ENCODE results near the gene SSBP4.

Gene SSBP4

DNA sequence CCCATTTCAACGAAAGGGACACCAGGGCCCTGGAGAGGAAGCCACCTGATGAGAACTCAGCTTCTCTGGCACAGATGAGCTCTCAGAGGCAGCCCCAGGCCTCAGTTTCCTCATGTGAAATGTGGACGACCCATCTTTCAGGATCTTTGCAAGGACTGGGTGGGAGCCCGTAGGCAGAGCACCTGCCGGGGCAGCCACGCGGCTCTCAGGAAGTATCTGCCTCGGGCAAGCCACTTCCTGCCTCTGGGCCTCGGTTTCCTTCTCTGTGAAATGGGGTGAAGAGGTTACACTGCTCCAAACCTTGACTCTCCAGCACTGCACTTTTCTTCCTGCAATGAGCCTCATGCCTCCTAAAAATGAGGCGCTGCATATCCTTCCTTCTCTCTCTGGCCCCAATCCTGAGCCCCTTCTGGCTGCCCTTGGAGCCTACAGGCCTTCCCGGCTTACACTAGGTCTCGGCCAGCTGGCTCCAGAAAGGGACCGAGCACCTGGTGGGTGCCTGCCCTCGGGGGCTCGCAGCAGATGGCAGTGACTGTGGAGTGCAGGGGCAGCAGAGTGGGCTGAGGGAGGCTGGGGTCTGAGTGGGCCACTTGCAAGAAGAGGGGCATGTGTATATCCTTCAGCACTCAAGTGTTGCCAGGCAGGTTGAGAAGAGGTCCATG, 3.5 kb downstream of the SSBP4 start:
- no peak for DNase-seq

DNA sequence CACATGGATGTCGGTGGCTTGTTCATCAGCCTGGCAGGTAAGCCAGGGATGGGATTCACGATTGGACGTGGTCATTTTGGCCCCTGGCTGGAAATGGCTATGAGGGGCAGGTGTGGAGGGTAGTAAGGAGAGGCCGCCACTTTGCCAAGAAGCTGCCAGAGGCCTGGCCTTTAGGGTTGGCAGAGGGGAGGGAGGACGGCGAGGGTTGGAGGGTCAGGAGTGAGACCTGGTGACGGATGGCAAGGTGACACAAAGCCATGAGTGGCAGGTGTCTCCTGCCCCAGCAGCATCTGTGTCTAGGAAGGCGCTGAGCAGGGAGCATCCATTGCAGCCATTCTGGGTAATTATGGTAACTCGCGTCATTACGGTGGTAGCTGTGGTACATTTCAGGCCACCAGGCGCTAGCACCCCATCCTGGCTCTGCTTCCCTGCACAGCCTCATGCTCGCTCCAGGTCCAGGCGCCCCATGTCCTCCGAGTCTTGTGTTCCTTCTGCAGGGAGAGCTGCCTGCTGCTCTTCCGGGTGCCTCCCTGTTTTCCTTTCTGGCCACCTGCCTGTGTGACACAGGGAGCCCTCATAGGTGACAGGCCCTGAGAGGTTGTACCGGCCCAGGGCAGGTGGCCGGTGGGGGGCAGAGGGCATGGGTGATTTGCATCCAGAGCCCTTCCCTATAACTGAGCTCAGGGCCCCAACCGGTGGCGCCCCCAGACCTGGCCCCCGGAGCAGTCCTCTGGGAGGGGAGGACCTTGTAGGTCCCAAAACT, 4.2 kb downstream of the SSBP4 start:
- DNase-seq, result no peak

DNA sequence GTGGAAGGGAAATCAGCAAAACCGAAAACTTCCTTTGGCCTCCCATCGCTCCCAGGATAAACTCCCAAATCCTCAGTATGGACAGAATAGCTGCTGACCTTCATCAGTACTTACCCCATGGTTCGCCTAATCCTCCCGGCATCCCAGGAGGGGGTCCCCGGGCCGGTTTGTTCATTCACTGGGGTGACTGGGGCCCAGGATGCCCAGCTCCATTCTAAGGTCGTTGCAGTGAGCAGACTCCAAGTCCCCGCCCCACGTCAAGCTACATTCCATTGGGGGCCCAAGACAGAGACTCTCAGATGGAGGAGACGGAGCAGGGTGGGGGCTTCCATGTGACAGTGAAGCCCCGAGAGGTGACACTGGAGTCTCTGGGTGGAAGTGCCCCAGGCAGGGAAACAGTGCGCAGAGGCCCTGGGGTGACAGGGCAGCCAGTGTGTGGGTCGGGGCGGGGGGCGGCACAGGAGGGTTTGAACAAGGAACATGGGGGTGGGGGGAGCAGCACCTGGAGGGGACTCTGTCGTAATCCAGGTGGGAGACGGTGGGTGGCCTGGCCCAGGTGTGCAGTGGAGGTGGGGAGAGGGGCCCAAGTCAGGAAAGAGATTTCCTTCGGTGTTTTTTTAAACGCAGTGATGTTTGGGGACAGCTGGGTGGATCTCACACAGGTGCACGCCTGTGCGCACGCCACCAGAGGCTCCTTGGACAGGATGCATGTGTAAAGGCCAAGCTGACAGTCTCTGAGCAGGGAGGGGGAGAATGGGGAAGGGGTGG, 5.1 kb downstream of the SSBP4 start:
- DNase-seq, result no peak

DNA sequence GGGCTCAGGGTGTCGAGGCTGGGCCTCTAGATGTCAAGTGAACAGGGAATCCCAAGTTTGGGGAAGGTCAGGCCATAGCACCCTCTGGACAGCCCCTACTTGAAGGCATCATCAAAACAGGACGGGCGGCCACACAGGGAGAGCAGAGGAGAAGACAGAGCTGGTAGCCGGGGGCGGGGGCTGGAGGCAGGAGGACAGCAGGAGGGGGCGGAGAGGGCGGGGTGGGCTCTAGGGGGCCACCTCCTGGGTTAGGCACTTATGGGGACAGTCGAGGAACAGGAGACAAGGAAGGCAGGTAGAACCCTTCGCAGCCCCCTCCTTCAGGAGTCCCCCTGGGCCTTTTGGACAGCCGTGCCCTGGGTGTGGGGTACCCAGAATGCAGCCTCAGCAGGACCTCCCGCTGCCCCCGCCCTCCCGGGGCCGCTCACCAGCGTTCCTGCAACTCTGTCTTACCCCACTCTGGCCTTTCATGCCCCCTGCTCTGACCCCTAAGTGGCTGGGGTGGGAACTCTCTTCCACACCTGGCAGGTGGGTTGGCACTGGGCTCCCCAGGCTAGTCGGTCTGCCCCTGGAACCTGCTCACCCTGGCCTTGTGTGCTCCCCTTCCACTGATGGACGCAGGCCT, 5.8 kb downstream of the SSBP4 start:
- DNase-seq, result no peak

DNA sequence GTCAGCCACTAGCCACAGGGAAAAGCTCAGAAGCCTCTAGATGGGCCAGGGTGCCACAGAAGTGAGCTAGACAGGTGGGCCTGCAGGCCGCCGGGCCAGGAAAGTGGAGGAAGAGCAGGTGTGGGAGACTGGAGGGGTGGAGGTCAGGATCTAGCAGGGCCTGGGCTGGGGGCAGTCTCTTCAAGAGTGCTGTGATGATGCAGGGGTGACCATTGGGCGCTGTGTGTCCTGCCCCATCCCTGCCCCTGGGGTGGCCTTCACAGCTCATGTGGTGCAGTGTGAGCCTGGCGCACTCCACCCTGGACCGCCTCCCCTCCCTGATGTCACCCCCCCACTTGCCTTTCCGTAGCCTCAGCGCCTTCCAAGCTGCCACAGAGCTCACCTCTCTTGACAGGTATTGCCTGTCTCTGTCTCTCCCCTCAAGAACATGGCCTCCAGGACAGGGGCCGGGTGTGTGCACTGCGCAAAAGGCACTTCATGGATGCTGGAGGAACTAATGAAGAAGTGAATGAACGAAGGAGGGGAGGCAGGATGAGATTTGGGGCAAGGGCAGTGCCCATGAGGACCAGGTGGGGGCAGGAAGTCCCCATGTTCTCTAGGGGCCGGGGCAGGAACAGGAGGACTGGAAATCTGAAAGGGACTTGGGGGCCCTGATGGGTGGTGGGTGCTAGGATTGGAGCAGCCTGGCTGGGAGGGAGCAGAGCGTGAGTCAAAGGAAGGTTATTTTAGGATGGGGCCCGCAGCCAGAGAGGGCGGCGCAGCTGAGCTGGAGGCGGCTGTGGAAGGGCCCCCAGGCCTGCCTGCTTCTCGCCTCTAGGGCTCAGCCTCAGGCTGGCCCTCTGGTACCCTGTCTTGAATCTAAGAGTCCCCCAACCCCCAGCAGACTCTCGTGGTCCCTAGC, 6.6 kb downstream of the SSBP4 start:
- DNase-seq, result no peak

DNA sequence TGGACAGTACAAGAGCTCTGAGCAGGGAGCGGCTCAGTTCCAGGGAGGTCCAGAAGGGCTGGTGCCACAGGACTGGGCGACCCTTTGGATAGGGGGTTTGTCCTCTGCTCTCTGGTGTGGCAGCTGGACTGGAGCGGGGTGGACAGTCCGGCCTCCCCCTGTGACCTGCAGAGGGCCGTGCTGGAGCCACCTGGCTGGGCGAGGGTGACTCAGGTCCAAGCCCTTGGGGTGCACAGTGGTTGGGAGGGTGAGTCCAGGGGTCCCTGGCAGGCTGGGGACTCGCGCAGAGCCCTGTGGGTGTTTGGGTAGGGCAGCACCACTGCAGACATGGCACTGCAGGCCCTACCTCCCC, 7.2 kb downstream of the SSBP4 start:
- no peak for DNase-seq

DNA sequence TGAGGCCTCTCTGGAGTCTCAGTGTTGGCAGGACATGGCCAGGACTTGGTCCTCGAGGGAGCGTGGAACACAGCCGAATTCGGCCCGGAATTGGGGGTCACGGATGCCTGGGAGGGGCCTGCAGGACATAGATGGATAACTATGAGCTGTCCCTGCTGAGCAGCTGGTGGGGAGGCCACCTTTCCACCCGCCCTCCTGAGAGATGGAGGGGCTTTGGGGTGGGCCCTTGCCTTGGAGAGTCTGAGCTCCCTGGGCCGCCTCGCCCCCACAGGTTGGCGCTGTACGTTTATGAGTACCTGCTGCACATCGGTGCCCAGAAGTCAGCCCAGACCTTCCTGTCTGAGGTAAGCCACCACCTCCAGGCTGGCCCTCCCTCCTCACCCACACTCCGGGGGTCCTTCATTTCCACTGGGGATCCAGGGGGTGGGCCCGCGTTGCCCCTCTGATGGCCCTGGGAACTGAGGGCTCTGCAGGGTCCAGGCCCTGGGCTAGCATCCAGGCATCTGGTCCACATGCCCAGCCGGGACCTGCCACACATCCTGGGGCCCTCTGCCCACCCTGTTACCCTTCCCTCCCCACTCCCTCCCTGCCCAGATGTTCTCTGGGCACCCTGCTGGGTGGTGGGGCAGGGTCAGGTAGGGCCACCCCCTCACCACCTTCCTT, 8.0 kb downstream of the SSBP4 start:
- DNase-seq, result no peak

DNA sequence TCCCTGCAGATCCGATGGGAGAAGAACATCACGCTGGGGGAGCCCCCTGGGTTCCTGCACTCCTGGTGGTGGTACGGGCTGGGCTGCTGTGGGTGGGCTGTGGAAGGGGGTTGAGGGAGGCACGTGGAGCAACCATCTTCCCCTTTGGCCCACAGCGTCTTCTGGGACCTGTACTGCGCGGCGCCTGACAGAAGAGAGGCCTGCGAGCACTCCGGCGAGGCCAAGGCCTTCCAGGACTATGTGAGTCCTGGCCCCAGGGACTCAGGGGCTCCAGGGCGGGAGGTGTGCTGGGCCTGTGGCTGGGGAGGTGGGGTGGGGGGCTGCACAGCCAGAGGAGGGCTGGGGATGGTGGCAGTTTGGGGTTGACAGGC, 8.5 kb downstream of the SSBP4 start:
- no peak for DNase-seq

DNA sequence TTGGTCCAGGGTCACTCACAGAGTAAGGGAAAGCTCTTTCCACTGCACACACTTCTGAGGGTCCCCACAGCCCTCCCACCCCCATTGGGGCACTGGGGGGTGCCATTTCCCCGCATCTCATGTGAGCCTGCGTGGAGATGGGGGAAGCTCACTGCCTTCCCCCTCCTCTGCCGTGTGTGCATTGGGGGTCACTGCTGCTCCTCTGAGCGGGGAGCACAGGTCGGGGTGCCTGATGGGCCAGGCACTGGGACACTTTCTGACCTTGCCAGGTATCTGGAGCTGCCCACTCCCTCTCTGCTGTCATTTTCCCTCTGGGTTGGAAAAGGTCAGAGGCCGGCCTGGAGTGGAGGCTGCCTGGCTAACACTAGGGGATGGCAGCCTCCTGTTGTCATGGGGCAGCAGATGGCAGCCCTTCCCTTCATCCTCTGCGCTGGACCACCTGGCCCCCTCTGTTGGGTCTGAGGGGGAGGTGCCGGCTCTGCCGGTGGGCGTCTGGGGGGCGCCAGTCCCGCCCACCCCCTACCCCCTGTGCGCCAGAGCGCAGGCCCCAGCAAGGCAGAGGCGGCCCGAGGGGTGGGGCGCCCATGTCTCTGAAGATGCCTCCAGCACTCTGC, 9.1 kb downstream of the SSBP4 start:
- DNase-seq, result no peak

DNA sequence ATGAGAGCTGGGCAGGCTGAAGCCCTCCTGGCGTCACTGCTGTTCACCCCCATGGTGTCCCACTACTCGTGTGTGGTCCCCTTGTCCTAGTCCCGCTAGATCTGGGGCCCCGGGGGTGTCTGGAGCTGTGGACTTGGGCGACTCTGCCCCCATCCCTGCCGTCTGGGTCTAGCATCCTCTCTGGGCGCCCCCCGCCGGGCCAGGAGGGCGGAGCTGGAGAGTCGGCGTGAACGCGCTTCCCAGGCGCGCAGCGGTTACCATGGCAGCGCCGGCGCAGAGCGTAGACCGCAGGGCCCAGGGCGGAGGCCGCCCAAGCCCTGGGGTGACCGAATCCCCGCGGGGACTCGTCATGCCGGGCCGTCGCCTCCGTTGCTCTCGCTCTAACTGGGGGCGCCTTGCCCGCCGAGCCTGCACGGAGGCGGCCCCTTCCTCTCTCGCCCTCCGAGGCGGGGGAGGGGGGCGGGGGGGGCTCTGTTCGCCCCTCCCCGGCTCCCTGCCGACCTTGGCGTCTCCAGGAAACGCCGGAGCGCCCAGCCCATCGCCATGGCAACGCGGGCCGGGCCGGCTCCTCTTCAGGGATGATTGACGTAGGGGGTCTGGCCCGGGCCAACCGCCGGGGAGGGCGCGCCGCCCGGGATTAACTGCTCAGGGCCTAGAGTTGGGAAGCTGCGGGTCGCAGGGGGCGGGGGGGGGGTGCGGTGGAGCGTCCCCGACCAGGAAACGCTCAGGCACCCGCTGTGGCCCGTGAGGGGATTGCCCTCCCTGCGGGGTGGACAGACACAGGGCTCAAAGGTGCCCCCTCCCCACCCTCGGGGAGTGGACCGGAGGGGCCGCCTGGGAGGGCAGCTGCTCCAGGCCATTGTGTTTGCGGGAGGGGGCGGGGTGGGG, 9.8 kb downstream of the SSBP4 start:
- DNase-seq, result no peak

DNA sequence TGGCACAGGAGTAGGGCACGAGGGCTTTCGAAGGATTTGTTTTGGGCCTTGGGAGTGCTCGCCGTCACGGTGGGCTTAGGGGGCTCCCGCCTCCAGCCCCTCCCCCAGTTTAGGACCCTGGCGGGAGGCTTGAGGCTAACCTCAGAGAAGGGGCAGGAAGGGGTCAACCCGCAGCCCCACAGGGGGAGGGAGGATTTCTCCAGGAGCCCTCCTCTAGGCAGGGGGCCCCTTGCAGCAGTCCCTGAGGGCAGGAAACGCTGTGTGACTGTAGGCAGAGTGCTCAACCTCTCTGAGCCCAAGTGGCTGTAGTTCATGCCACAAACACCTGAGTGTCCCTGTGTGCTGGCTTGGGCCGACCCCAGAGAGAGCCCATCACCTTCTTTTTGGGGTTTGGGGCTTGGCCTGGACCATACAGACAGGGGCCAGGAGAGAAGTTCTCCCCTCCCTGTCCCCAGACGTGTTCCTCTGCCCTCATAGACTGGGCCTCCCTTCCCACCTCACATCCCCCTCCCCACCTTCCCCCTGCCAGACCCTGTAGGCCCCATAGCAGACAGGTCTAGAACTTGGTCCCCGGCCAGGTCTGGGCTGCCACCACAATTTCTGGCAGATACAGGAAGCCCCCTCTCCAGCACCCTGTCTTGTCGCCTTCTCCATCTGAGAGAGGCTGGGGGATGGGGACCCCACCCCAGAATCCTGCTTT, 10.7 kb downstream of the SSBP4 start:
- no peak for DNase-seq

DNA sequence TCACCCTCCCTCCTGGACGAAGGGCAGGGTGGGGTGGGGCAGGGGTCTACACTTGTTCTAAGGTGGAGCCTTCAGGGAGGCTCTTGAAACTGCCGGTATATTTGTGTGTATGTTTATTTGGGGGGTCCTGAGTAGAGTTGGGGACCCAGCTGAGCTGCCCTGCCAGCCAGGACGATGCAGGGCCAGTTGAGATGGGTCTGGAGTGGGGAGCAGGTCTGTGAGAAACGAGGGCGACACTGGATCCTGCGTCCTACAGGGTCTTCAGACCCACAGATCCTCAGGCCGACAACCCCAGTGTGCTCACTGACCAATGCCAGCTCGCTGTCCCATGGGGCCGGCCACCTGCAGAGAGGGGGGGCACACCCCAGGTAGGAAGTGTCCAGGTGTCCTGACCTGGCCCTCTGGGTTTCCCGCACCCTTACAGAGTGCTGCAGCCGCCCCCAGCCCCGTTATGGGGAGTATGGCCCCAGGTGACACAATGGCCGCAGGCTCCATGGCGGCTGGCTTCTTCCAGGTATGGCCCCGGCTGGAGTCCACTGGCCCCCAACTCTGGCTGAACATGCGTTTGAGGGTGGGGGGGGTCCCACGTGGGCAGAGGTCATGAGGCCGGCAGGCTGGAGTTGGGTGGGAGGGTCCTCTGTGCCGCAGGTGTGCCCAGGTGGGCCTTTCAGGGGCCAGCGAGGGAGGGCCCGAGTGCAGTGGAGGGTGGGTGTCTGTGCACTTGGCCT, 11.4 kb downstream of the SSBP4 start:
- DNase-seq, result no peak

DNA sequence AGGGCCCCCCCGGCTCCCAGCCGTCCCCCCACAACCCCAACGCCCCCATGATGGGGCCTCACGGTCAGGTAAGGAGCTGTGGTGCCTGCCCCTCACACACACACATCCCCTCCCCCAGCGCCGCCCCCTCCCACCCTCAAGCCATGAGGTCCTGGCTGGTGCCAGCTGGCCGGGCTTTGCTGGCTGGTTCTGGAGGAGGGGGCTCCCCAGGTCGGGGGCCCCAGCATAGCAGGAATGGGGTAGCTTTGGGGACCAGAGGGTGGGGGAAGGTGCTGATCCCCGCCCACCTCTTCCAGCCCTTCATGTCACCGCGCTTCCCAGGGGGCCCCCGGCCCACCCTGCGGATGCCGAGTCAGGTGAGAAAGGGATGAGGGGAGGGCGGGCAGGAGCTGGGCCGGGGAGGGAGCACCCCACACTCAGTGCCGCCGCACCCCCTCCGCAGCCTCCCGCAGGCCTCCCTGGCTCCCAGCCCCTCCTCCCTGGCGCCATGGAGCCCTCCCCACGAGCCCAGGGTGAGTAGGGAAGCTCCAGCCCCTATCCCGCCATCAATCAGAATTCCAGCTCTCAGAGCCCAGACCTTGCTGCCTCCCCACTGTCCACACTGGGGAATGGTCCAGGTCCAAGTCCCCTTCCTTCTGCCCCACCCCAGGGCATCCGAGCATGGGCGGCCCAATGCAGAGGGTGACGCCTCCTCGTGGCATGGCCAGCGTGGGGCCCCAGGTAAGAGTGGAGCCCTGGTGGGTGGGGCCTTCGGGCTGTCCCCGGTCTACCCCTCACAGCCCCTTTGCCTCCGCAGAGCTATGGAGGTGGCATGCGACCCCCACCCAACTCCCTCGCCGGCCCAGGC, 12.4 kb downstream of the SSBP4 start:
- no peak for DNase-seq

DNA sequence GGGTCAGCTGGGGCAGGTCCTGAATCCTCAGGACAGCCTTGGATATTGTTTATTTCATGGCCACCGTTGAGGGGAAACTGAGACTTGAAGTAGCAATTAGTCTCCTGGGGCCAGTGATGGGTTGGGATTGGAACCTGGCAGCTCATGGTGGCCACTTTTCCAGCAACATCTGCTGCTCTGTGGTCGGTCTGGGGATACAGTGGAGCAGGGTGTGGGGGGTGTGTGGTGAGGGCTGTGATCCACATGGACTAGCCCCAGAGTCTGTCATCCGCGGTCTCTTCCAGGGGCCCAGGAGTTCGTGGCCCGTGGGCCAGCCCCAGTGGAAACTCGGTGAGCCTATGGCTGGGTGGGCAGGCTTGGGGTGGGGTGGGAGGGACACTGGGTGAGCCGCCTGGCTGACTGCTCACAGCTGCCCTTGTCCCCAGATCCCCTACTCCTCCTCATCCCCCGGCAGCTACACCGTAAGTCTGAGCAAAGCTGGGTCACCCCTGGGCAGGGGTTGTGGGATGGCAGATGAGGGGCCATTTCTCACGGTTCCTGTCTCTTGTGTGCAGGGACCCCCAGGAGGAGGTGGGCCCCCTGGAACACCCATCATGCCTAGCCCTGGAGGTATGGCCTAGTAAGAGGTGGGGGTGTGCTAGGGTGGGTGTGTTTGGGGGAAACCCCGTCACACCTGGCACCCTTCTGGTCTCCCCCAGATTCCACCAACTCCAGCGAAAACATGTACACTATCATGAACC, 13.2 kb downstream of the SSBP4 start:
- no peak for DNase-seq

DNA sequence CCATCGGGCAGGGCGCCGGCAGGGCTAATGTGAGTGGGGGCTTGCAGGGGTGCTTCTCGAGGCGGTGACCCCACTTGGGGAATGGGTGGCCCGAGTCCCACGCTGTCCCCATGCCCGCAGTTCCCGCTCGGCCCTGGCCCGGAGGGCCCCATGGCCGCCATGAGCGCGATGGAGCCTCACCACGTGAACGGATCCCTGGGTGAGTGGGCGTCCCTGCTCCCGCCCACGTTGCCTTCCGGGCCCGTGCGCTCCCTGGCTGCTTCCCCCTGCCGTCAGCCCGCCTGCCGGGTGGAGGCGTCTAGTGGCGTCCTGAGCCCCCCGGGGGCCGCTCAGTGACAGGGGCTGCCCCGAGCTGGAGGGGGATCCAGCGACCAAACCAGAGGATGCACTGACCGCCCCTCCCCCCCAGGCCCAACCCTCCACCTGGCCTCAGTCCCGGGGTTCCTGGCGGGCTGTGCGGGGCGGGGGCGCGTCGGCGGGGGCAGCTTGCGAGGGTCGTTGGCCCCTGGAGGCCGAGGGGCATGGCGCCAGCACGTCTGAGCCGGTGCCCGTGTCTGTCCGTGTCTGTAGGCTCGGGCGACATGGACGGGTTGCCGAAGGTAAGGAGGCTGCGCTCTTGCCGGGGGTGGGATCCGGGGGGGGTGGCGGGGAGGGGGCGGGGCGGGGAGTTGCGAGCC, 14.0 kb downstream of the SSBP4 start:
- no peak for DNase-seq

DNA sequence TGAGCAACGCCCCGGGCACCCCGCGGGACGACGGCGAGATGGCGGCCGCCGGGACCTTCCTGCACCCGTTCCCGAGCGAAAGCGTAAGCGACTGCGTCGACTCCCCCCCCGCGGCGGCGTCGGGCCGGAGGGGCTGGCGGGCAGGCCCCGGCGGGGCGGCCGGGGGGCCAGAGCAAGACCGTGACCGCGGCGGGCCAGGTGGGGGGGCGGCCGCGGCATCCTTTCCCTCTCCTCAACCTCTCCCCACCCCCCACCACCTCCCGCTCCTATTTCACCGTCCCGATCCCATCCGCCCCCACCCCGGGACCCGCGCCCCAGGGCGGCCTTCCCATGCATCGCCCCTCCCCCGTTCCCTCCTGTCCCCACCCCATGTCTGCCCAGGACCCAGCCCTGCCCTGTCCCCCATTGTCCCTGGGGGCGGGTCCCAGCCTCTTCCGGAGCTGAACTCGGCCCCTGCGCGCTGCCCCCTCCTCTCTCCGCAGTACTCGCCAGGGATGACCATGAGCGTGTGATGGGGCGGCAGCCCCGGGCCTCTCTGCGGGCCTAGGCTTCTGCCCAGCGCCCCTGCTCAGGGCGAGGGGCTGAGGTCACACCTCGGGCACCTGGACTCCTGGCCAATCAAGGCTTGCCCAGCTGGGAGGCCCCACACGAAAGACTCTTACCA, 14.7 kb downstream of the SSBP4 start:
- no peak for DNase-seq

All from NCI-H1417 treated with DMSO at 0.1 percent for 48 hours (cell line).